Small intestine (tissue), 7 donors: ENCODE results near the gene TMEM238. TPM values are rescaled to one million over a fixed set of nuclear protein-coding genes. Genes with fewer than 3 reads are reported as not detected.
A peak's percentile ranks its signal among the peaks of the same experiment; 100 is the strongest.
"Not testable (repeated sequence)": the region's sequence is repeated elsewhere in the genome, so short reads cannot be mapped to it uniquely, and the experiment has no call there.

Experiments
- DNase-seq, 2 donors: peaks; one replicate each; pipeline versions ENCODE4 v3.0.0 to v3.0.0-alpha.2; 2013
- FAIRE-seq: peaks from 2 replicates; lab custom pipeline; 2012; peaks lifted over from hg19 to GRCh38; lab: Jason Lieb, UNC
- H3K27ac ChIP-seq, 3 donors: one replicate each; pipeline ENCODE4 v1.5.1; 2013; ENCODE audit warnings: low read length in 2 of 3, mild to moderate bottlenecking in 2 of 3, control low read depth in 1 of 3, inconsistent platforms in 1 of 3, low read depth in 1 of 3, moderate library complexity in 1 of 3
- H3K27me3 ChIP-seq, 3 donors: one replicate each; pipeline ENCODE4 v1.6.1; 2013; ENCODE audit warnings: low read length in 3 of 3, inconsistent platforms in 1 of 3; ENCODE audit not compliant: control insufficient read depth in 3 of 3, insufficient read depth in 3 of 3
- H3K36me3 ChIP-seq, 3 donors: one replicate each; pipeline ENCODE4 v1.6.1; 2013; ENCODE audit warnings: low read length in 3 of 3, inconsistent platforms in 1 of 3, low read depth in 1 of 3, mild to moderate bottlenecking in 1 of 3, moderate library complexity in 1 of 3; ENCODE audit not compliant: control insufficient read depth in 3 of 3, insufficient read depth in 2 of 3
- H3K4me1 ChIP-seq, 3 donors: one replicate each; pipeline ENCODE4 v1.6.1; 2013; ENCODE audit warnings: low read length in 2 of 3, inconsistent platforms in 1 of 3, low read depth in 1 of 3, mild to moderate bottlenecking in 1 of 3, moderate library complexity in 1 of 3; ENCODE audit not compliant: control insufficient read depth in 3 of 3, insufficient read depth in 2 of 3
- H3K4me3 ChIP-seq, 3 donors: one replicate each; pipeline ENCODE4 v1.5.1; 2013; ENCODE audit warnings: low read length in 3 of 3, control low read depth in 1 of 3, inconsistent platforms in 1 of 3, low read depth in 1 of 3, mild to moderate bottlenecking in 1 of 3, moderate library complexity in 1 of 3
- H3K9me3 ChIP-seq, 2 donors: one replicate each; pipeline ENCODE4 v1.6.1; 2013; ENCODE audit warnings: low read depth in 1 of 2, low read length in 1 of 2; ENCODE audit not compliant: control insufficient read depth in 2 of 2, insufficient read depth in 1 of 2
- WGBS, 3 donors: extraction: QIAGEN DNeasy Blood & Tissue Kit; methylation state at CpG; one replicate each; pipeline ENCODE4 v1.1.7; 2013; 5-methylcytosine and 5-hydroxymethylcytosine counted together
- polyA plus RNA-seq, 4 donors: library from polyadenylated mRNA; stranded (reverse) in 3 of 4; unstranded in 1 of 4; fragments of 200-250 nt in 3 of 4; fragments of 120-200 nt in 1 of 4; gene quantifications; one replicate each; pipeline versions ENCODE4 v1.2.1 to v1.2.3, GENCODE V29; 2013
- donor health status: healthy with polysubstance abuse.
- donor health status: control.
- donor health status: control.
- donor health status: Bipolar disorder and iron deficiency.
- donor health status: healthy.

The TMEM238 gene
- polyA plus RNA-seq, 4 donors = 1.6 to 9.4 (median 2.2) TPM; not detected in 1

GRCh38 chr19:55407800-55408532, 23.9 kb upstream of the TMEM238 start:
- H3K9me3 ChIP-seq = peaks cover 0 to 13% of the 10 kb centered on the region in 2 donors
- no peak for FAIRE-seq
- DNase-seq = peak; percentile 99
- 1% methylated on average over 63 to 72 of the region's 72 CpGs for WGBS, 3 donors
- H3K4me3 ChIP-seq = peak overlapping the region; percentile 50 to 89 (median 82)
- H3K27me3 ChIP-seq = no peaks in the 10 kb centered on the region
- peaks cover 7 to 16% (median 8%) of the 10 kb centered on the region in 3 donors for H3K4me1 ChIP-seq
- peaks cover under 1 to 32% (median 1%) of the 10 kb centered on the region in 3 donors for H3K36me3 ChIP-seq
- peak overlapping the region; percentile 95 to 98 (median 97) for H3K27ac ChIP-seq

DNA sequence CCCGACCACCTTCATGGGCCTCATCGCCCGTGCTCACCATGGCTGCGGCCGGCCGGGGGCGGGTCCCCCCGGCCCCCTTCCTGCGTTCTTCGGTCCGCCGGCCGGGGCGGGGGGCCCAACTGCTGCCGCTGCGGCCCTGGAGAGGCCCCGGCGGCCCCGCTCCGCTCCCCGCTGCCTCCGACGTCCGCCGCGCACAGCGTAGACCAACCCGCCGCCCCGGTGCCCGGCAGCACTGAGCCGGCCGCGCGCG, 23.4 kb upstream of the TMEM238 start, which contains the start of gene UBE2S:
Gene UBE2S (minus strand): TSS at position 239 of the 250 bp plus-strand sequence. CDS start 199 bp downstream, at position 40.
- FAIRE-seq, H3K27me3 ChIP-seq: not testable (repeated sequence)
- Histone ChIP-seq H3K4me3 (peak within 1 kb of the TSS; percentile 69 to 89 (median 82)), H3K27ac (peak within 1 kb of the TSS; percentile 95 to 98 (median 97)), H3K4me1 (peaks cover 7 to 16% (median 8%) of the 10 kb centered on the region in 3 donors), H3K9me3 (peaks cover 0 to 13% of the 10 kb centered on the region in 2 donors), H3K36me3 (peaks cover 2 to 37% (median 5%) of the 10 kb centered on the region in 3 donors)
- DNase-seq = peak in 1 of 2 donors; percentile 62
- WGBS, 3 donors = 0 to 2% (median 1%) methylated on average over 10 to 36 of the region's 36 CpGs

GRCh38 chr19:55406826-55407549, 22.9 kb upstream of the TMEM238 start:
- WGBS, 3 donors = 14 to 20% (median 14%) methylated on average over 32 to 35 of the region's 35 CpGs
- peaks cover 6 to 42% (median 10%) of the 10 kb centered on the region in 3 donors for H3K36me3 ChIP-seq
- H3K4me3 ChIP-seq = peak overlapping the region; percentile 69 to 89 (median 82)
- peak overlapping the region; percentile 95 to 98 (median 97) for H3K27ac ChIP-seq
- DNase-seq = peak in 1 of 2 donors; percentile 27
- no peak for FAIRE-seq
- no peaks in the 10 kb centered on the region for H3K27me3 ChIP-seq
- H3K9me3 ChIP-seq = peaks cover 0 to 13% of the 10 kb centered on the region in 2 donors
- H3K4me1 ChIP-seq = peaks cover 7 to 16% (median 8%) of the 10 kb centered on the region in 3 donors

- DNase-seq (no peak), FAIRE-seq (no peak)
- H3K27ac ChIP-seq = peak overlapping the region in 1 of 3 donors; percentile 95
- H3K4me3 ChIP-seq = peak overlapping the region in 2 of 3 donors; percentile 69 to 82
- 77 to 92% (median 79%) methylated on average over 14 of the region's 14 CpGs for WGBS, 3 donors
- H3K9me3 ChIP-seq = peaks cover 0 to 13% of the 10 kb centered on the region in 2 donors
- H3K36me3 ChIP-seq = peaks cover 6 to 48% (median 12%) of the 10 kb centered on the region in 3 donors
- H3K27me3 ChIP-seq = no peaks in the 10 kb centered on the region
- peaks cover 7 to 16% (median 8%) of the 10 kb centered on the region in 3 donors for H3K4me1 ChIP-seq
Measured at GRCh38 chr19:55406091-55406825, 22.2 kb upstream of the TMEM238 start.

- Histone ChIP-seq H3K36me3 (peaks cover 6 to 53% (median 14%) of the 10 kb centered on the region in 3 donors), H3K4me1 (peaks cover 7 to 16% (median 8%) of the 10 kb centered on the region in 3 donors), H3K27me3 (no peaks in the 10 kb centered on the region), H3K4me3 (no peak overlapping the region), H3K9me3 (peaks cover 0 to 13% of the 10 kb centered on the region in 2 donors), H3K27ac (no peak overlapping the region)
- no peak for DNase-seq
- 84 to 93% (median 87%) methylated on average over 5 of the region's 5 CpGs for WGBS, 3 donors
- no peak for FAIRE-seq
Measured at GRCh38 chr19:55405638-55406037, 21.5 kb upstream of the TMEM238 start.

DNA sequence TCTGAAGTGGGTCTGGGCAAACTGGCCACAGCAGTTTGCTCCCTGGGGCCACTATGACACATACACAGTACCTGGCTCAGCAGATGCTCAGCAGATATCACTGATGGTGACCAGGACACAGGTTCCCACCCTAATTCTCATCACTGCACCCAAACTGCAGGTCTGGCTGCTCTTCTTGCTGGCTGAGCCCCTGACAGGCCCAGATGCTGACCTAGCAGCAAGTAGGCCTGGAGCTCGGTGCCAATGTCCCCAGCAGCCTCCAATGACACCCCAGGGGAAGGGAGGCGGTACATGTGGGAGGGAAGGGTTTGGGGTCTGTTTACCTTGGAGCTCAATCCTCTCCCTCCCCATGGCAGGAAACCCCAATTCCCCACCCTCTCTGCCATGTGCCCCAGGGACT, 18.4 kb upstream of the TMEM238 start:
- no peak for FAIRE-seq
- no peak for DNase-seq
- H3K27ac ChIP-seq = no peak overlapping the region
- peaks cover 5 to 16% (median 8%) of the 10 kb centered on the region in 3 donors for H3K4me1 ChIP-seq
- H3K27me3 ChIP-seq = no peaks in the 10 kb centered on the region
- 85 to 100% (median 93%) methylated on average over 2 of the region's 2 CpGs for WGBS, 3 donors
- no peaks in the 10 kb centered on the region for H3K9me3 ChIP-seq
- peaks cover 6 to 57% (median 15%) of the 10 kb centered on the region in 3 donors for H3K36me3 ChIP-seq
- no peak overlapping the region for H3K4me3 ChIP-seq

GRCh38 chr19:55401390-55401789, 17.3 kb upstream of the TMEM238 start:
- 90 to 94% (median 93%) methylated on average over 14 to 22 of the region's 28 CpGs for WGBS, 3 donors
- not testable (repeated sequence) for H3K9me3 ChIP-seq, DNase-seq, H3K27me3 ChIP-seq, FAIRE-seq, H3K4me3 ChIP-seq, H3K27ac ChIP-seq
- peaks cover 6 to 52% (median 15%) of the 10 kb centered on the region in 3 donors for H3K36me3 ChIP-seq
- H3K4me1 ChIP-seq = peaks cover 4 to 10% (median 5%) of the 10 kb centered on the region in 3 donors
